Hepatocyte (in vitro differentiated cells): ENCODE results near the gene GFER. TPM values are rescaled to one million over a fixed set of nuclear protein-coding genes. Genes with fewer than 3 reads are reported as not detected.
A peak's percentile ranks its signal among the peaks of the same experiment; 100 is the strongest.

Source experiments
- DNase-seq: peaks from one replicate; pipeline ENCODE4 v3.0.0-alpha.2; 2016; ENCODE audit warnings: low spot score
- H2AFZ ChIP-seq: fragments of 200-600 bp; sonication (generic); 2 replicates; pipeline ENCODE4 v1.6.0; 2016; ENCODE audit warnings: antibody characterized with exemption, mild to moderate bottlenecking
- H3K27ac ChIP-seq: fragments of 200-600 bp; sonication (generic); 2 replicates; pipeline ENCODE4 v1.5.1; 2016; ENCODE audit warnings: mild to moderate bottlenecking
- H3K27me3 ChIP-seq: fragments of 200-600 bp; sonication (generic); 2 replicates; pipeline ENCODE4 v1.6.1; 2016
- H3K36me3 ChIP-seq: fragments of 200-600 bp; sonication (generic); replicated peaks from 2 replicates; pipeline ENCODE4 v1.5.1; 2016; ENCODE audit warnings: low read depth; ENCODE audit not compliant: insufficient read depth
- H3K4me1 ChIP-seq: fragments of 200-600 bp; sonication (generic); 2 replicates; pipeline ENCODE4 v1.5.1; 2016; ENCODE audit warnings: mild to moderate bottlenecking, moderate library complexity; ENCODE audit not compliant: insufficient read depth
- H3K4me2 ChIP-seq: fragments of 200-600 bp; sonication (generic); 2 replicates; pipeline ENCODE4 v1.6.0; 2016
- H3K4me3 ChIP-seq: fragments of 200-600 bp; sonication (generic); 2 replicates; pipeline ENCODE4 v1.5.1; 2016; ENCODE audit warnings: mild to moderate bottlenecking
- H3K79me2 ChIP-seq: fragments of 200-600 bp; sonication (generic); 2 replicates; pipeline ENCODE4 v1.6.0; 2017; ENCODE audit warnings: mild to moderate bottlenecking
- H3K9me2 ChIP-seq: fragments of 200-600 bp; sonication (generic); replicated peaks from 2 replicates; pipeline ENCODE4 v1.6.0; 2017; ENCODE audit warnings: mild to moderate bottlenecking; ENCODE audit not compliant: insufficient read depth
- H3K9me3 ChIP-seq: fragments of 200-600 bp; sonication (generic); 2 replicates; pipeline ENCODE4 v1.5.1; 2016; ENCODE audit warnings: low read depth, mild to moderate bottlenecking
- H4K20me1 ChIP-seq: fragments of 200-600 bp; sonication (generic); 2 replicates; pipeline ENCODE4 v1.6.0; 2016; ENCODE audit warnings: mild to moderate bottlenecking; ENCODE audit not compliant: insufficient read depth, poor library complexity, severe bottlenecking
- CTCF ChIP-seq: fragments of 200-600 bp; sonication (generic); IDR thresholded peaks from 2 replicates; pipeline ENCODE4 v1.5.1; 2016; ENCODE audit warnings: antibody characterized with exemption, mild to moderate bottlenecking; ENCODE audit not compliant: poor library complexity
- EZH2 ChIP-seq: fragments of 200-600 bp; sonication (generic); IDR thresholded peaks from 2 replicates; pipeline ENCODE4 v1.6.1; 2016; ENCODE audit warnings: antibody characterized with exemption, mild to moderate bottlenecking, borderline replicate concordance
- EZH2phosphoT487 ChIP-seq: fragments of 200-600 bp; sonication (generic); IDR thresholded peaks from one replicate; pipeline ENCODE4 v1.6.1; 2018; ENCODE audit warnings: antibody characterized with exemption, mild to moderate bottlenecking, low read depth, moderate library complexity; ENCODE audit not compliant: unreplicated experiment, severe bottlenecking
- WGBS: methylation state at CpG from one replicate; pipeline ENCODE4 v1.1.6; 2016; ENCODE audit warnings: low lambda C conversion rate; ENCODE audit errors: missing lambda C conversion rate; 5-methylcytosine and 5-hydroxymethylcytosine counted together
- polyA plus RNA-seq: library from polyadenylated mRNA; unstranded; fragments of >200 nt; fragmentation: Nextera tagmentation; extraction: Ambion mirVana; gene quantifications from 2 replicates; pipeline ENCODE4 v1.2.1, GENCODE V29; 2016
- total RNA-seq: library from RNA; depleted of rRNA; stranded (reverse); fragments of >200 nt; gene quantifications from 2 replicates; pipeline ENCODE4 v1.2.3, GENCODE V29; 2014

GFER gene
- total and polyA plus RNA-seq, 2 experiments from 2014 or later, result 34.9 to 44.0 TPM

GRCh38 chr16:2023092-2024031 lies 39.4 kb downstream of the GFER start:
- Histone ChIP-seq H3K4me2 (peak overlapping the region; percentile 80), H3K4me3 (no peak overlapping the region), H3K9me3 (no peaks in the 10 kb centered on the region), H3K79me2 (peaks cover 14% of the 10 kb centered on the region), H3K4me1 (peaks cover 42% of the 10 kb centered on the region), H3K36me3 (no peaks in the 10 kb centered on the region), H3K9me2 (no peaks in the 10 kb centered on the region), H4K20me1 (peaks cover 8% of the 10 kb centered on the region), H3K27me3 (peaks cover 21% of the 10 kb centered on the region), H2AFZ (peak overlapping the region; percentile 60), H3K27ac (peak overlapping the region; percentile 82)
- WGBS, result 15% methylated on average over 49 of the region's 53 CpGs
- DNase-seq, result peak; percentile 95
- peak; percentile 98 for TF ChIP-seq CTCF
- no peak for TF ChIP-seq EZH2phosphoT487
- no peak for TF ChIP-seq EZH2

DNA sequence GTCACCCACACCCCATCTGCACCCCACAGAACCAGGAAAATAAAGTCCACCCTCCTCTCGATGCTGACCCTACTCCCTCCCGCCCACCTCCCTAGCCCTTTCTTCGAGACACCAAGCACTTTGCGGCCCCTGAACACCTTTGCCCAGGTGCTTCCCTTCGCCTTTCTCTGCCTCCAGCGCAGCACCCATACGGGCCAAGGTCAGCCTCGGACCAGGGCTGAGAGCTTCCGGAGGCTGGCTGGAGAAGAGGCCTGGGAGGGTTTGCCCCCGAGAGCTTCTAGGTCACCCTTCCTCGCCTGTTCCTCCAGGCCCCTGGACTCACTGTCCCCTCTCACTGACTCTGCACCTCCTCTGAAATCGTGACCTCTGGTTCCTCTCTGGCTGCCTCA lies 40.0 kb downstream of the GFER start:
- Histone ChIP-seq H3K36me3 (no peaks in the 10 kb centered on the region), H3K9me2 (no peaks in the 10 kb centered on the region), H3K27ac (peak overlapping the region; percentile 82), H3K9me3 (no peaks in the 10 kb centered on the region), H3K4me2 (peak overlapping the region; percentile 76), H4K20me1 (peaks cover 8% of the 10 kb centered on the region), H3K79me2 (peaks cover 20% of the 10 kb centered on the region), H3K27me3 (peaks cover 18% of the 10 kb centered on the region), H3K4me1 (peaks cover 45% of the 10 kb centered on the region), H2AFZ (no peak overlapping the region), H3K4me3 (no peak overlapping the region)
- TF ChIP-seq EZH2phosphoT487 (no peak), EZH2 (no peak), CTCF (no peak)
- no peak for DNase-seq
- 94% methylated on average over 12 of the region's 12 CpGs for WGBS

DNA sequence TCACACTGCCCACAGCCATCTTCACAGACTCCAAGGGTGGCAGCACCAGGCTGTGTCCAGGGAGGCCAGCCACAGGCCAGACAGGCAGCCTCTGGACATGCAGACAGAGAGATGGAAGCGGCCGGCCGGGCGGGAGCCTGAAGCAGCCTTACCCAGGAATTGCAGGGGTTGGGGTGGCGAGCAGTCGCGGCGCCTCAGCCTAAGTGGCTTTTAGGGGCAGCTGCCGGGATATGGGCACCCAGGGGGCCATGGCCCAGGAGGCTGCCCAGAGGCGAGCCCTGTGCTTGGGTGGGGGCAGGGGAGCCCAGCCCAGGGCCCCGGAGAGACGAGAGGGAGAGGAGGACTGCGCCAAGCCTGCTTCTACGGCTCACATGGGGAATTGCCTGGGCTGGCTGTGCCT lies 41.3 kb downstream of the GFER start:
- Histone ChIP-seq H2AFZ (no peak overlapping the region), H3K9me3 (no peaks in the 10 kb centered on the region), H3K4me3 (no peak overlapping the region), H3K27ac (no peak overlapping the region), H3K27me3 (peaks cover 6% of the 10 kb centered on the region), H3K79me2 (peaks cover 20% of the 10 kb centered on the region), H3K36me3 (no peaks in the 10 kb centered on the region), H3K9me2 (no peaks in the 10 kb centered on the region), H3K4me1 (peaks cover 41% of the 10 kb centered on the region), H3K4me2 (no peak overlapping the region), H4K20me1 (peaks cover 8% of the 10 kb centered on the region)
- no peak for DNase-seq
- no peak for TF ChIP-seq EZH2phosphoT487
- TF ChIP-seq EZH2, result no peak
- no peak for TF ChIP-seq CTCF
- 90% methylated on average over 14 of the region's 14 CpGs for WGBS
